ENCODE measurements around the gene LRMDA. TPM values are rescaled to one million over a fixed set of nuclear protein-coding genes. Genes with fewer than 3 reads are reported as not detected.
"Not testable (repeated sequence)": the region's sequence is repeated elsewhere in the genome, so short reads cannot be mapped to it uniquely, and the experiment has no call there.

The LRMDA gene
- total RNA-seq, 1 experiment from 2014 or later: not detected

- Histone ChIP-seq H4K20me1 (ENCODE audit: insufficient read depth, low read depth, low read length) (no peaks in the 10 kb centered on the region), H2AFZ (ENCODE audit: low read length) (no peak overlapping the region), H3K36me3 (ENCODE audit: insufficient read depth, low read length) (no peaks in the 10 kb centered on the region), H3K9ac (ENCODE audit: low read length) (no peak overlapping the region), H3K4me3 (ENCODE audit: low read length) (no peak overlapping the region), H3K4me2 (ENCODE audit: low read depth, low read length, poor library complexity, severe bottlenecking) (no peak overlapping the region), H3K9me2 (replicated peaks; ENCODE audit: insufficient read depth, low read length) (no peaks in the 10 kb centered on the region), H3K4me1 (ENCODE audit: low read length) (no peaks in the 10 kb centered on the region), H3K79me2 (ENCODE audit: low read length) (no peaks in the 10 kb centered on the region), H3K27ac (ENCODE audit: low read length) (no peak overlapping the region), H3K9me3 (ENCODE audit: low read length) (no peaks in the 10 kb centered on the region), H3K27me3 (ENCODE audit: low read length) (no peaks in the 10 kb centered on the region)
- no peak for DNase-seq
These were observed 708.0 kb downstream of the LRMDA start for GRCh38 chr10:76139431-76139830.

GRCh38 chr10:76141376-76141775, 710.0 kb downstream of the LRMDA start:
- no peak overlapping the region for H2AFZ ChIP-seq (ENCODE audit: low read length)
- no peaks in the 10 kb centered on the region for H3K36me3 ChIP-seq (ENCODE audit: insufficient read depth, low read length)
- no peaks in the 10 kb centered on the region for H3K9me2 ChIP-seq (replicated peaks; ENCODE audit: insufficient read depth, low read length)
- no peak overlapping the region for H3K9ac ChIP-seq (ENCODE audit: low read length)
- H3K4me3 ChIP-seq (ENCODE audit: low read length): no peak overlapping the region
- no peaks in the 10 kb centered on the region for H3K9me3 ChIP-seq (ENCODE audit: low read length)
- H3K4me2 ChIP-seq (ENCODE audit: low read depth, low read length, poor library complexity, severe bottlenecking): no peak overlapping the region
- no peaks in the 10 kb centered on the region for H3K4me1 ChIP-seq (ENCODE audit: low read length)
- H4K20me1 ChIP-seq (ENCODE audit: insufficient read depth, low read depth, low read length): no peaks in the 10 kb centered on the region
- no peak overlapping the region for H3K27ac ChIP-seq (ENCODE audit: low read length)
- H3K27me3 ChIP-seq (ENCODE audit: low read length): no peaks in the 10 kb centered on the region
- DNase-seq: no peak
- no peaks in the 10 kb centered on the region for H3K79me2 ChIP-seq (ENCODE audit: low read length)

GRCh38 chr10:76148217-76148616, 716.8 kb downstream of the LRMDA start:
- not testable (repeated sequence) for H3K79me2 ChIP-seq (ENCODE audit: low read length); H3K4me1 ChIP-seq (ENCODE audit: low read length); H3K27ac ChIP-seq (ENCODE audit: low read length); H3K36me3 ChIP-seq (ENCODE audit: insufficient read depth, low read length); H2AFZ ChIP-seq (ENCODE audit: low read length); H3K4me2 ChIP-seq (ENCODE audit: low read depth, low read length, poor library complexity, severe bottlenecking); H3K9ac ChIP-seq (ENCODE audit: low read length); DNase-seq; H3K4me3 ChIP-seq (ENCODE audit: low read length); H3K27me3 ChIP-seq (ENCODE audit: low read length); H3K9me3 ChIP-seq (ENCODE audit: low read length); H3K9me2 ChIP-seq (replicated peaks; ENCODE audit: insufficient read depth, low read length); H4K20me1 ChIP-seq (ENCODE audit: insufficient read depth, low read depth, low read length)

GRCh38 chr10:76149182-76149581, 717.8 kb downstream of the LRMDA start:
- Histone ChIP-seq H3K4me2 (ENCODE audit: low read depth, low read length, poor library complexity, severe bottlenecking) (no peak overlapping the region), H2AFZ (ENCODE audit: low read length) (no peak overlapping the region), H3K4me1 (ENCODE audit: low read length) (no peaks in the 10 kb centered on the region), H3K9me3 (ENCODE audit: low read length) (peaks cover 8% of the 10 kb centered on the region; the same call in 1 of the 2 replicates), H3K4me3 (ENCODE audit: low read length) (no peak overlapping the region), H3K27ac (ENCODE audit: low read length) (no peak overlapping the region), H3K27me3 (ENCODE audit: low read length) (no peaks in the 10 kb centered on the region), H3K9me2 (replicated peaks; ENCODE audit: insufficient read depth, low read length) (no peaks in the 10 kb centered on the region), H3K79me2 (ENCODE audit: low read length) (no peaks in the 10 kb centered on the region), H3K9ac (ENCODE audit: low read length) (no peak overlapping the region), H3K36me3 (ENCODE audit: insufficient read depth, low read length) (no peaks in the 10 kb centered on the region), H4K20me1 (ENCODE audit: insufficient read depth, low read depth, low read length) (no peaks in the 10 kb centered on the region)
- no peak for DNase-seq

GRCh38 chr10:76149602-76150138, 718.2 kb downstream of the LRMDA start:
- Histone ChIP-seq H3K79me2 (ENCODE audit: low read length) (no peaks in the 10 kb centered on the region), H3K27me3 (ENCODE audit: low read length) (no peaks in the 10 kb centered on the region)

GRCh38 chr10:76150139-76150875, 718.9 kb downstream of the LRMDA start:
- H2AFZ ChIP-seq (ENCODE audit: low read length): no peak overlapping the region
- peaks cover 8% of the 10 kb centered on the region; the same call in 1 of the 2 replicates for H3K9me3 ChIP-seq (ENCODE audit: low read length)
- H3K4me3 ChIP-seq (ENCODE audit: low read length): no peak overlapping the region
- H3K27me3 ChIP-seq (ENCODE audit: low read length): no peaks in the 10 kb centered on the region
- H3K4me1 ChIP-seq (ENCODE audit: low read length): no peaks in the 10 kb centered on the region
- H3K27ac ChIP-seq (ENCODE audit: low read length): no peak overlapping the region
- no peak for DNase-seq
- no peak overlapping the region for H3K4me2 ChIP-seq (ENCODE audit: low read depth, low read length, poor library complexity, severe bottlenecking)
- H3K9me2 ChIP-seq (replicated peaks; ENCODE audit: insufficient read depth, low read length): no peaks in the 10 kb centered on the region
- no peaks in the 10 kb centered on the region for H3K79me2 ChIP-seq (ENCODE audit: low read length)
- no peaks in the 10 kb centered on the region for H4K20me1 ChIP-seq (ENCODE audit: insufficient read depth, low read depth, low read length)
- H3K9ac ChIP-seq (ENCODE audit: low read length): no peak overlapping the region
- H3K36me3 ChIP-seq (ENCODE audit: insufficient read depth, low read length): no peaks in the 10 kb centered on the region

More at GRCh38 chr10:76149602-76150138, 718.2 kb downstream of the LRMDA start:
- Histone ChIP-seq H3K4me3 (ENCODE audit: low read length) (no peak overlapping the region), H4K20me1 (ENCODE audit: insufficient read depth, low read depth, low read length) (no peaks in the 10 kb centered on the region), H3K27ac (ENCODE audit: low read length) (no peak overlapping the region), H2AFZ (ENCODE audit: low read length) (no peak overlapping the region), H3K4me2 (ENCODE audit: low read depth, low read length, poor library complexity, severe bottlenecking) (no peak overlapping the region), H3K9me3 (ENCODE audit: low read length) (peaks cover 8% of the 10 kb centered on the region; the same call in 1 of the 2 replicates), H3K9ac (ENCODE audit: low read length) (no peak overlapping the region), H3K36me3 (ENCODE audit: insufficient read depth, low read length) (no peaks in the 10 kb centered on the region), H3K4me1 (ENCODE audit: low read length) (no peaks in the 10 kb centered on the region), H3K9me2 (replicated peaks; ENCODE audit: insufficient read depth, low read length) (no peaks in the 10 kb centered on the region)
- DNase-seq: no peak

GRCh38 chr10:76150876-76151288, 719.5 kb downstream of the LRMDA start:
- Histone ChIP-seq H3K4me1 (ENCODE audit: low read length) (no peaks in the 10 kb centered on the region), H3K27ac (ENCODE audit: low read length) (no peak overlapping the region), H3K9me3 (ENCODE audit: low read length) (peaks cover 8% of the 10 kb centered on the region; the same call in 1 of the 2 replicates), H4K20me1 (ENCODE audit: insufficient read depth, low read depth, low read length) (no peaks in the 10 kb centered on the region), H3K79me2 (ENCODE audit: low read length) (no peaks in the 10 kb centered on the region), H3K9me2 (replicated peaks; ENCODE audit: insufficient read depth, low read length) (no peaks in the 10 kb centered on the region), H2AFZ (ENCODE audit: low read length) (no peak overlapping the region), H3K4me3 (ENCODE audit: low read length) (no peak overlapping the region), H3K4me2 (ENCODE audit: low read depth, low read length, poor library complexity, severe bottlenecking) (no peak overlapping the region), H3K27me3 (ENCODE audit: low read length) (no peaks in the 10 kb centered on the region), H3K9ac (ENCODE audit: low read length) (no peak overlapping the region), H3K36me3 (ENCODE audit: insufficient read depth, low read length) (no peaks in the 10 kb centered on the region)
- no peak for DNase-seq

- DNase-seq: no peak
- H3K79me2 ChIP-seq (ENCODE audit: low read length): no peaks in the 10 kb centered on the region
- no peaks in the 10 kb centered on the region for H3K27me3 ChIP-seq (ENCODE audit: low read length)
- H3K4me1 ChIP-seq (ENCODE audit: low read length): no peaks in the 10 kb centered on the region
- no peak overlapping the region for H3K9ac ChIP-seq (ENCODE audit: low read length)
- H3K27ac ChIP-seq (ENCODE audit: low read length): no peak overlapping the region
- H3K4me3 ChIP-seq (ENCODE audit: low read length): no peak overlapping the region
- peaks cover 8% of the 10 kb centered on the region; the same call in 1 of the 2 replicates for H3K9me3 ChIP-seq (ENCODE audit: low read length)
- H3K9me2 ChIP-seq (replicated peaks; ENCODE audit: insufficient read depth, low read length): no peaks in the 10 kb centered on the region
- H2AFZ ChIP-seq (ENCODE audit: low read length): no peak overlapping the region
- H3K36me3 ChIP-seq (ENCODE audit: insufficient read depth, low read length): no peaks in the 10 kb centered on the region
- H3K4me2 ChIP-seq (ENCODE audit: low read depth, low read length, poor library complexity, severe bottlenecking): no peak overlapping the region
- H4K20me1 ChIP-seq (ENCODE audit: insufficient read depth, low read depth, low read length): no peaks in the 10 kb centered on the region
These were observed 720.8 kb downstream of the LRMDA start for GRCh38 chr10:76152186-76152585.
